IMR-90 (cell line): Measurements from ENCODE around the gene PHIP.

Experiments used
- BHLHE40 ChIP-seq: fragments of 150-350 bp; IDR thresholded peaks from 2 replicates; pipeline ENCODE4 v1.6.1; 2016; ENCODE audit warnings: mild to moderate bottlenecking, low read depth, low read length
- POLR2A ChIP-seq: IDR thresholded peaks from 2 replicates; pipeline ENCODE4 v1.6.1; 2012; ENCODE audit warnings: mild to moderate bottlenecking, low read depth, low read length
- RAD21 ChIP-seq: IDR thresholded peaks from 2 replicates; pipeline ENCODE4 v1.6.1; 2012; ENCODE audit warnings: low read length, improper control_type of control experiment
- SMC3 ChIP-seq: fragments of 150-350 bp; IDR thresholded peaks from 2 replicates; pipeline ENCODE4 v1.6.1; 2016; ENCODE audit warnings: low read depth, mild to moderate bottlenecking, antibody characterized with exemption, low read length, moderate library complexity
- TF ChIP-seq, protein P1 (sequence below): conservative IDR thresholded peaks from 2 replicates; pipeline ENCODE4 v1.5.1; 2012; ENCODE audit warnings: mild to moderate bottlenecking, low read depth, low read length, improper control_type of control experiment

DNA sequence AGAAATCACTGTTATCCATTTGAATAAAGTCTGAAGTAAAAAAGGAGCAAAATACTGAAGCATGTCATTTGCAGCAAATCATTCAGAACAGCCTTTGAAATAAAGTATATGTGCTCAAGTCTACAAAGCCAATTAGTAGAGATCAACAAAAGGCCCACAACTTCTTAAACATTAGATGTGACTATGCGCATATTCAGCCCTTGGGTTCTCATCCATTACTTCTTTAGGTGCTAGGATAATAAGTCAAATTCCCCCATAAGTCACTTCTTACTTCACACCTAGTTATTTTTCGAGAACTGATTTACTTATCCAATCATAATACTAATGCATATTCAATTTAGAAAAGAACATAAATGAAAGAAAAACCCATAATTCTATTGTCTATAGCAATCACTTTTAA is 31.0 kb downstream of the PHIP start:
- TF ChIP-seq, protein P1, sequence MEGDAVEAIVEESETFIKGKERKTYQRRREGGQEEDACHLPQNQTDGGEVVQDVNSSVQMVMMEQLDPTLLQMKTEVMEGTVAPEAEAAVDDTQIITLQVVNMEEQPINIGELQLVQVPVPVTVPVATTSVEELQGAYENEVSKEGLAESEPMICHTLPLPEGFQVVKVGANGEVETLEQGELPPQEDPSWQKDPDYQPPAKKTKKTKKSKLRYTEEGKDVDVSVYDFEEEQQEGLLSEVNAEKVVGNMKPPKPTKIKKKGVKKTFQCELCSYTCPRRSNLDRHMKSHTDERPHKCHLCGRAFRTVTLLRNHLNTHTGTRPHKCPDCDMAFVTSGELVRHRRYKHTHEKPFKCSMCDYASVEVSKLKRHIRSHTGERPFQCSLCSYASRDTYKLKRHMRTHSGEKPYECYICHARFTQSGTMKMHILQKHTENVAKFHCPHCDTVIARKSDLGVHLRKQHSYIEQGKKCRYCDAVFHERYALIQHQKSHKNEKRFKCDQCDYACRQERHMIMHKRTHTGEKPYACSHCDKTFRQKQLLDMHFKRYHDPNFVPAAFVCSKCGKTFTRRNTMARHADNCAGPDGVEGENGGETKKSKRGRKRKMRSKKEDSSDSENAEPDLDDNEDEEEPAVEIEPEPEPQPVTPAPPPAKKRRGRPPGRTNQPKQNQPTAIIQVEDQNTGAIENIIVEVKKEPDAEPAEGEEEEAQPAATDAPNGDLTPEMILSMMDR, result no peak
- TF ChIP-seq RAD21 (no peak), SMC3 (no peak), POLR2A (no peak), BHLHE40 (no peak)
